CD4-positive, alpha-beta T cell treated with Interleukin-15 for 4 hours (primary cell): ENCODE data around the gene PSMD7.

Experiments
- DNase-seq: peaks from one replicate; pipeline ENCODE4 v3.0.0-alpha.2; 2020; ENCODE audit warnings: low spot score

Gene PSMD7

DNA sequence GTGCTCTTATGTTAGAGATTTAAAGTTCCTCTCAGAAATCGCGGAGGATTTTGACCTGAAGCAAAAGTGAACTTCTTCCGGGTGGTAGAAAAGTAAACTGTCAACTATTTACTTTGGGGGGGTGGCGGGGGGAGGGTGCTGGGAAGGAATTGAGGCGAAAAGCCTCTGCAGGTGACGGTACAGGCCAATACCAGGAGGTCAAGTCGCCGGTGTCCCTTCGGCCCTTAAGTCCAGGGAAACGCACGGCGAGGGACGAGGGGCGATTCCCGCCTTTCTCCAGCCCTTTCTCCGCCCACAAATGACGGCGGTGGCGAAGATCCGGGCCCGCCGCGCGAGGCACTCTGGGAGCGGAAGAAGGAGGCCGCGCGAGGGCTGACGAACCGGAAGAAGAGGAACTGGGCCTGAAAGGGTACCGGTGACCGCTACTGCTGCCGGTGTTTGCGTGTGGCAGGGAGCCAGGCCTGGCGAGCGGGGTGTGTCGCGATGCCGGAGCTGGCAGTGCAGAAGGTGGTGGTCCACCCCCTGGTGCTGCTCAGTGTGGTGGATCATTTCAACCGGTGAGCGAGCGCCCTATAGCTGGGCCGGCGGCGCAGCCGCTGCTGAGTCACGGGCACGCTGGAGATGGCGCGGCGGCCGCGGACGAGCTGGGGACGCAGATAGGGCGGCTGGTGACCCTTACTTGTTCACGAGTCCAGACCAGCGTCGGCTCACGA, at the start of gene PSMD7:
PSMD7 (plus strand) TSS at position 383 of the 713 bp plus-strand sequence; CDS start at position 484, 101 bp downstream.
- DNase-seq = peak; percentile 85

DNA sequence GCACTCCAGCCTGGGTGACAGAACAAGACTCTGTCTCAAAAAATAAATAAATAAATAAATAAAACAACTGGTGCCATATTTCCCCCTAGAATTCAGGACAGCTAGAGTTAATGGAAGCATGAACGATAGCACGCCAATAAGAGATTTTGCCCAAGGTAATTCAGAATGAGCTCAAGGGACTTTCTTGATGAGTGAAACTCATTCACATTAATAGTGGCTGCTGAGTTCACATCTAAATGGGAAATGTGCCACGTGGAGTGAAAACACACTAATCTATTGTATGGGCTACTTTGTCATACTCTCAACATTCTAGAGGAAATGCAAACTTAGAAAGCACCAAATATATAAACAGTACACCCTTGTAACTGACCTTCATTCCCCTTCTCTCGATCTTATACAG, 47.4 kb upstream of the PSMD7 start:
- DNase-seq = no peak

DNA sequence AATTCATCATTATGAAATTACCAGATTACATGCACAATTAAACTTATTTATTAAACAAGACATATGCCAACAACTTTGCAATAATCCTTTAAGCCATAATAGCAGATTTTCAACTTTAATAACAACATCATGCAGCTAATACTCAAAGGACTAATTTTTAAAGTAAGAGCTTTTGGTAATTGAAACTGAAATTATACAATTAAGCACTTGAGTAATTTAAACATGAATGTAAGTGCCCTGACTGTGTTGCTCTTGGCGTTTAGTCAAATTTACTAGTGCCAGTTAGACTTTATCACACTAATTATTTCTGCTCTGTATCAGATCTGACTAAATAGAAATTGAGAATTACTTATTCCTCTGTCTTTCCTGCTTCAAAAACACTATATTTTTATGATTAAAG, 46.8 kb upstream of the PSMD7 start:
- DNase-seq = no peak

DNA sequence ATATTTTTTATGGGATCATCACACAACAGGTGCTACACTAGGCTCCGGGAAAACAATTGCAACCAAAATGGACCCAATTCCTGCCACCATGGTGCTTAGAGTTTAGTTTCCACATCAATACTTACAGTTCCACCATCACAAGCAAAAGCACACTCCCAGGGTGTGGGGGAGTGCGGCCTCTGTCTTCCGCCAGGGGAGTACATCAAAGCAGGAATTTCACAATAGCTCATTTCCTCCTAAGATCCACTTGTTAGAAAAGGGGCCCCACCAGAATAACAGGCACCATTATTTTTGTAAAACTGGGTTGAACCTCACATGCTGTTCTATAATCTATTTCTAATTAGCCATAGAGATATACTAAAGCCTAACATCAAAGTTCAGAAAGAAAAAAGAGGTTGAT, 44.3 kb upstream of the PSMD7 start:
- DNase-seq = no peak

DNA sequence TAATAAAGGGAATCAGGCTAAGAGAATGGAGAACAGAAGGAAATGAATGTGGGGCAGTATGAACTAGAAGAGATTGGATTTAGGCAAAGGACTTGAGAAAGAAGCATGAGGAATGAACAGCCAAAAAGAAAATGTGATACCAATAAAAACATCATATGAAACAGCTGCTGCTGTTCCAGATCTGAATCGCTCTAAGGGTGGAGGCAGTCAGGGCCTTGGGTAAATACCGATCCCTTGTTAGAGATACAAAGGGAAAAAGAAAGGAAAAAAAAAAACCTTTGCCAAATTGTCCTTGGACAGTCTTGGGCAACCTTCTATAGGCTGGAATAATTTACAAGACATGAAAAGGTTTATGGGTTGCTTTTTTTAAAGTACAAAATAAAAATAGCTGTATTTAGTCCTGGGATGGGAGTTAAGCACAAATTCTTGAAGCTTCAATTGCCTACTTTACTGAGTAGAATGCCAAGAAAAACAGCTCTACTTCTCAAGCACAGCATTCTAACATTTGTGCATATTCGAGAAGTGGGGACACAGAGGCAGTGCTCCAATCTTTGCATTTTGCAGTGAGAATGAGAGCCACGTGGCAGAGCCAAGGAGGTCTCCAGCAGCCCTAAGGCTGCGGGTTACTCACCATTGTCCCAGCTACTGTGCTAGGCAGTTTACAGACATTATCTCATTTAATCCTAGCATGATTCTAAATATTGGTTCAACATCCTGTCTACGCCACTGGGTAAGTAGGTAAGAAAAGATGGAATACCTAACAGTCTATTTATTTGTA, 43.3 kb upstream of the PSMD7 start:
- DNase-seq = no peak

DNA sequence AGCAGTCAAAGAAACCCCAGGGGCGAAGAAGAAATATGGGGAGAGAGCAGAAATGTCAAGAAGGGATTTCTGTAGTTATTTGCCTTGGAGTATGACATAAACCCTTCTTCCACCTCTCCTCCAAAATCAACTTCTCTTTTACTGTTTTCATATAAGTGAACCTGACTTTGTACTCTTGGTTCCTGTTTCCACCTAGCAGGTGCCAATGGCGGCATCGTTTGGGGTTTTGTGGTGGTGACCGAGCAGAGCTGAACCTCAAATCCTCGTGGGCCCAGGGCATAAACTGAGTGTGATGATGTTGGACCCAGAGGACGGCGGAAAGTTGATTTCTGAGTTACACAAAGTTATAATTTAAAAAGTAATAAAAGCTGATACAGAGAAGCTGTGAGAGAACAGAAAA, 39.6 kb upstream of the PSMD7 start:
- DNase-seq = no peak

DNA sequence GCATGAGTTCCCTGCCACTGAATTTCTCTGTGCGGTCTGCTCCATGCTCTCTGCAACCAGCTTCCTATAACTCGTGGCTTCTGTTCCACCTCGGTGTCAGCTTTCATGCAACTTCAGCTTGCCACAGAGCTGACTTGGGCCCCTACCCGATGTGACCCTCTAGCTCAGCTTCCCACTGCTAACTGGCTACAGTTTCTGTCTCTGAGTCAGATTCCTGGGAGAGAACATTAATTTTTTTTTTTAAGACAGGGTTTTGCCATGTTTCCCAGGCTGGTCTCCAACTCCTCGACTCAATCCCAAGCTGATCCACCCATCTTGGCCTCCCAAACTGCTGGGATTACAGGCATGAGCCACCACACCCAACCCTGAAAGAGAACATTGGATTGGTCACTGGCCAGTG, 35.5 kb upstream of the PSMD7 start:
- DNase-seq = no peak

DNA sequence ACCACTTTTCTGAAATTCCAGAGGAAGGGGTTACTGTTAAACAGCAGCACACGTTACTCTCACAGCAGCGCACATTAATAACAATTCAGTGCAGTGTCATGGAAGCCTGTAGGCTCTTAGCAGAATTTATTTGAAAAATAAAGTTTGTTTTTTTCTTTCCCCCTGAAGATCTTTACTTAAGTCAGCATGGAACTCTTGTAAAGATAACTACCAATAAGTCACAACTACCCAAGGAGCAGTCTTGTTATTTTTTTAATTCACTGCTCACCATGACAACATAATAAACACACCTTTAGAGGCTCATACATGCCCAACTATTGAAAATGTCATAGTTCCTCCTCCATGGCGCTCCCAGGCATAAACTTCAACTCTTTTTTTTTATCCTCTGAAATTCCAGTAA, 31.8 kb upstream of the PSMD7 start:
- no peak for DNase-seq

DNA sequence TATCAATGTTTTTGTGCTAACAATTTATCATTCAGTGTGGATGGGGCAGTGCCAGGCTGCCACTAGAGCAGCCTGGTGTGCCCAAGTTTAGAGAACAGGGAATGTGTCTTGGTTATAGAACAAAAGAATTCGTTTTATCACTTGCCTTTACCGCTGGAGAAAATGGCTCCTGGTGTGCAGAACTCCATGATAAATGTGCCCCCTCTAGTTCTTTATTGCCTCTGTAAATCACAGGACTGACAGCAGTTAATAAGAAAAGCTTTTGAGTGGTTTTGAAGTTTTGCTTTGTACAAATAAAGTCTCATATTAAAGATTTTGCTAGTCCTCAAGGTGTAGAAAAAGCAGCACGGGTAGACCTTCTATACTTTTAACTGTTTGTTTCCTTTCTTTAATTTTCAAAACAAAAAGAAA, 28.2 kb upstream of the PSMD7 start:
- DNase-seq = no peak

DNA sequence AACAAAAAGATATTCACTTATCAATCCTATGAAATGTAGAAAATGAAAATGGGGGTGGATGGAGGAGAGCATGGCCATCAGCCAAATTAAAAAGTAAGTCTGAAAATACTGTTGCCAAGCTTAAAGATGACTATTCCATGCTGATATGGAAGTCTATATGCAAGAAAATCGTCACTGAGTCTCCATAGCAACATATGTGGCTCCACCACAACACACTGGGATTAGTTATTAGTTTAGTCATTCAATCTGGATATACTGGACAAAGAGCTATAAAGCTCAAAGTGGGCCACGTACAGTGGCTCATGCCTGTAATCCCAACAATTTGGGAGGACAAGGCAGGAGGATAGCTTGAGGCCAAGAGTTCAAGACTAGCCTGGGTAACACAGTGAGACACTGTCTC, 24.7 kb upstream of the PSMD7 start:
- DNase-seq = no peak

DNA sequence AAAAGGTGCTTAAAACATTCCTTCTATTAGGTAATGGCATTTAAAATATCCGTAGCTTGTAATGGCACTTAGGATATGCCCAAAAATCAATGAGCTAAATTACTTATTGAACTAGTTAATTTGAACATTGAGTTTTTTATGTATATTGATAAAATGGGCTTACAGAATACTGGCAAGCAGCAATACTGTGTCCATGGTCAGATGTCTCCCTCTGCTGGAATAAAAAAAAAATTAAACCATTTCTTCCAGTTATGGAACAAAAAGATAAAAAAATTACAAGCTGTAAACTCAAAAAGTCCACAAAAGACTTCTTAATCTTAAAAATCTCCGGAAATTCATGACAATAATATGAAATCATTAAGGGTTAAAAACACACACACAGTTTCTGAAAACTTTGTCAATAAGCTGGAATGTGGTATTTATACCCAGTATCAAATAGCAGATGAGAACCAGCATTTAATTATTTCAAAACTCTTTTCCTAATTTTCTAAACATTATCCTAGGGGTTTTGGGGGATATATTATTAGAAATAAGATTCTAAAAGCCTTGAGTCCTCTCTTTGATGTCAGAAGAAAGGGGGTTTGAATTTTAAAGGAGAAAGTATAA, 21.5 kb upstream of the PSMD7 start:
- no peak for DNase-seq

DNA sequence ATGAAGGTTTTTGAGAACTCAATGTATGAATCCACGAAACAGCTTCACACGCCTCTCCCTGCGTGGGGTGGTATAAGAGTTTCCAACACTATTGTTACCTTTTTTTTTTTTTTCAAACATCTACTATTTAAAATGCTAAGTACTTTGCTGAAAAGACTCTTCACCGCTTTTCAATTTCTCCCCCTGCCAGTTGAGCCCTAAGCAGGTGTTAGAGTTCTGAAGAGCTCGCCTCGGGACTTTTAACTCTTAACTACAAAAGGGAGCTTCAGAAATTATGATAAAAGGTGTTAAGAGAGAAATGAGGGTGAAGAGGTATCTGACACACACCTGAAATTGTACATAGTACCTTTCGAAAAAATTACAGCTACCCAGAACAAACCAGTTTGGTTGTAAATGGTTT, 20.9 kb upstream of the PSMD7 start:
- DNase-seq = no peak

DNA sequence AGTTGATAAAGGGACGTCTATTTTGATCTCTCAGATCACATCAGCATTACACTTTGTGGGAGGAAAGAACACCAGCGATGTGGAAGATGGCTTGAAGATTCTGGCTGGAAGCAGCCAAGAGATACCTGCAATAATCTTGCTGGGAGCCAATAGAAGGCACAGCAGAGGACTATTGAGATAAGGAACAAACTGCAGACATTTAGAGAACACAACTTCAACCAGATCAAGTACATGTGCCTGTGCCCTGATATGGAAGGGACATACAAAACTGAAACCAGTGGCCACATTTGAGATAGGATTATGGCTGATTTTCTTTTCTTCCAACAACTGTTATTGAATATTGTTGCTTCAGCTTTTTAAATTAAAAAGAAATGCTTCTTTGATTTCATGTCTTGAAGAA, 18.6 kb upstream of the PSMD7 start:
- no peak for DNase-seq

DNA sequence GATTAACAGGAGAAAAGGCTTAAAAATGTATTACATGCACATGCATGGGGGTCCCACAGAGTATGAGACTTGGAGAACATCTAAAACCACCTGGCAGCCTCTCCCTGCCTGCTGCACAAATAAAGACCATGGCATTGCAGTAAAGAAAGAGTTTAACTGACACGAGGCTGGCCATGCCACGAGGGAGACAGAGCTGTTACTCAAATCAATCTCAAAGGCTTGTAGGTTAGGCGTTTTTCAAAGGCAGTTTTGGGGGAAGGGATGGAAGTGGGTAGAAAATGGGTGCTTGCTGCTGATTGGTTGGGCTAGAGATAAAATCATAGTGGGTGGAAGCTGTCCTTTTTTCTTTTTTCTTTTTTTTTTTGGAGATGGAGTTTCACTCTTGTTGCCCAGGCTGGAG, 17.3 kb upstream of the PSMD7 start:
- DNase-seq = no peak

DNA sequence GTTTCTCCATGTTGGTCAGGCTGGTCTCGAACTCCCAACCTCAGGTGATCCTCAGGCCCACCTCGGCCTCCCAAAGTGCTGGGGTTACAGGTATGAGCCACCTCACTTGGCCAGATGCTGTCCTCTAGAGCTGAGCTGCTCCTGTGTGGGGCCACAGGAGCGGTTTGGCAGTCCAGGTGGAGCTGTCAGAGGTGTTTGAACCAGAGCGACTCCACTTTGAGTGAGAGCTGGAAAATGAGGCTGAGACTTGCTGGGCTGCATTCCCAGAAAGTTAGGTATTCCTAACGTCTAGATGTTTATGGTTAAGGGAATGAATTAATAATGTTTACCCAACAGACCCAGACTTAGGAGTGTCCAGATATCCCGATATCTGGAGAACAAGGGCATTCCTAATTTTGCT, 16.8 kb upstream of the PSMD7 start:
- no peak for DNase-seq

DNA sequence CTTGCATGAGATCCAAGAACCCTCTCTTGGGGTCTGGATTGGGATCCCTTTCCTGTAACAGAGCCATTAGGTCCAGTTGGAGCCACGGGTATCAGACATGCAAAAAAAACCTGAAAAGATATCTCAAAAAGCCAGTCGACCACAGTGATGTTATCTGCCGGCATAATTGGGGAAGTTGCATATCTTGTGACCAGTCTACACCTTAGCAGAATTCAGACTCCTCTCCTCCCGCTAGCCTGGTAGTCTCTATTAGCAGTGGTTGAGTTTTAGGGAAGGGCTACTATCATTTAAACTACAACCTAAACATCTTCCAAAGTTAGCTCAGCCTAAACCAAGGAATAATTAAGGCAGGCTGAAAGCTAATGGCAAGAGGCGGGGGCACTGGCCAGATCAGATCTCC, 16.2 kb upstream of the PSMD7 start:
- no peak for DNase-seq

DNA sequence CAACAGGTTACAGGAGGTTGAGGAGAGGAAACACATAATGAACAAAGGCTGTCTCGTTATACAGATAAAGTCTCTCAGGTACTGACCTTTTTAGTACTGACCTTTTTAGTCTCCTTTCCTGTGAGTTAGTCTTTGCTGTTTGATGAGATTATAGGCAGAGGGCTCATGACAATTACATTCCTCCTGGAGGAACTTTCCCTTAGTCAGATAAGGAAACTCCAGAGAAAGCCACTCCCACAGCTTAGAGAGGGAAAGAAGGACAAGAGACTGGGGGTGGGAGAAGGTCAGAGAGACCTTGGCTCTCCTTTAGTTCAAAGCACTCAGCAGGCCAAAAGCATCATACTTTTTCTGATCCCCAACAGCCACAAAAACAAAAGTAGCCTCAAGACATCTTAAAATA, 15.3 kb upstream of the PSMD7 start:
- no peak for DNase-seq

DNA sequence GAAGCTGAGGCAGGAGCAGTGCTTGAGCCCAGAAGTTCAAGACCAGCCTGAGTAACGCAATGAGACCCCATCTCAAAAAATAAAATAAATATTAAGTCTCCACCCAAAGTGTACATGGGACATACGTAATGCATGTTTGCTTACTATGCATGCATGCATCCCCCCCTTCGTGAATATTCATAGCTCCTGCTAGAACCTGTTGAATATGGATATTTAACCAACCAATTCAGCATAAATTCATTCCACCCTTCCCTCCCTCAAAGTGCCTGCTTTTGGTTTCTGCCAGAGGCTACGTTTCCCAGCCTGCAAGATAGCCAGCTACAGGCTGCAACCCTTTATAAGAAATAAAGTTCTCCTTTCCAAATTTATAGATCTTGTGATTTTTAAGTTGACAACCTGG, 12.9 kb upstream of the PSMD7 start:
- no peak for DNase-seq

DNA sequence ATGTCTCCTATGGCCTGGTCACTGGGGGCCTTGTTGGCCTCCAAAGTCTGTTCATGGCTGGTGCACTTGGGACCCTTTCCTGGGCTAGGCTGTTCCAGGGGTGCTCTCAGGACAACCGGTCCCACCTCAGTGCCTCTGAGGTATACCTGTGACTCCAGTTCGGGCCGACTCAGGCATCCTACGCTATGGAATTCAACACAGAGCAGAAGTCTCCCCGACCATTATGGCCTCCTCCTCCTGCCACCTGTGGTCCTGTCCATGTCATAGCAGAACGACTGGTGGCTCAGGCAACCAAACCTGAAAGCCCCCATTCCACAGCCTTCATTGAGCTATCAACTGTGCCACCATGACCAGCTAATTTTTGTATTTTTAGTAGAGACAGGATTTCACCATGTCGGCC, 8.5 kb upstream of the PSMD7 start:
- DNase-seq = no peak

DNA sequence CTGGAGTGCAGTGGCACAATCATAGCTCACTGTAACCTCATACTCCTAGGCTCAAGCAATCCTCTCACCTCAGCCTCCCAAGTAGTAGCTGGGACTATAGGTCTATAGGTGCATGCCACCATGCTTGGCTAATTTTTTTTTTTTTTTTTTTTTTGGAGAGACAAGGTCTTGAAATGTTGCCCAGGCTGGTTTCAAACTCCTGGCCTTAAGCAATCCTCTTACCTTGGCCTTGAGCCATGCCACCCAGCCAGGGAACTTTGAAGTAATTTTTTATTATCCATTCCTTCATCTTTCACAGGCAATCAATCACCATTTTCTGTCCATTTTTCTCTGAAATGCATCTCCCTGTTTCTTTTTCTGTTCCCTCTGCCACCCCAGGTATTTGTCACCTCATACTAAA, 6.3 kb upstream of the PSMD7 start:
- no peak for DNase-seq

DNA sequence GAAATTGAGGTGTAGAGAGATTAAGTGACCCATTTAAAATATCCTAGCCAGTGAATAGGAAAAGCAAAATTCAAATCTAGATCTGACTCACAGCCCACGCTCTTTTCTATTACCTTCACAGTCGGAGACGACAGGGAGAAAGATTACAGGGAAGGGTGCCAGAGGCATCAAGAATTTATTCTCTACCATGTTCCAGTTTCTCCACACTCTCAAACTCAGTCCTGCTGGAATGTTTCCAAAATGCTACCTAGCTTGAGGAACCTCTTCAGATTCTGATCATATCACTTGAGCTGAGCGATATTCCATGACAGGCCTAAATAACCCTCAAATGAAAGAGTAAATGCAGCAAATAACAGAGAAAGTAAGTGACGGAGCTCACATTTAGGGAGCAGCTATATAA, 5.4 kb upstream of the PSMD7 start:
- DNase-seq = no peak

DNA sequence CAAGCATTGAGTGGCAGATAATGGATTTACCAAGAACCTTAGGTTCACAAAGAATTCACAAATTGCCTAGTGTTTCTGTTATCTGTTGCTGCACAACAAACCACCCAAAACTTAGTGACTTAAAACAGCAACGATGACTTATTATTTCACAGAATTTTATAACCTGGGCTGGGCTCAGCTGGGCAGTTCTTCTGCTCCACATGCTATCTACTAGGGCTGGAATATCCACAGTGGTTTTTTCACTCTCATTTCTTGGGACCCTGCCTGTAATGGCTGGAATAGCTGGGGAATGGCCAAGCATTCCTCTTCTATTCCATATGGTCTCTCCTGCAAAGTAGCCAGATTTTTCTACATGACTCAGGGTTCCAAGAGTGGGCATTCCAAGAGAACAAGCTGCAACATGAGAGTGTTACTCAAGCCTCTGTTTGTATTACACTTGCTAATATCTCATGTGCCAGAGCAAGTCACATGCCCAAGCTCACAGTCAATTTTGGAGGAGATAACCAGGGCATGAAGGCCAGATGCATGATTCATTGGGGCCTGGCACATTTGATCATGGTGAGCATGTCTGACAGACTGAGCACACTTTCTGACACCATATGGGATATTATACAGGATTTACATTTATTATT, 4.9 kb upstream of the PSMD7 start:
- DNase-seq = no peak

DNA sequence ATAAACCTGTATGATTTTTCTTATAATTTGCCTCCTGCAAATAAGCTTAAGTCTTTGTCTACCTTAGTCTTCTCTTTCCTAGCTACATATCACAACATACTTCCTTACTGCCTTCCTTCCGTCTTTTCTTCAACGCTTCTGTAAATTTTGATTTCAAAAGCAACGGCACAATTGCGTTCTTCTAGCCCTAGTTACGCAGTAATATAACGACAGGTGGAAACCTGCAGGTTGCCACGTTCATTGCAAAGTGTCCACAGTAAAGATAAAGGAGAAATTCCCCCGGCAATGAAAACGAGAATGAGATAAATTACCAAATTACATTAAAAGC, 546 bp upstream of the PSMD7 start:
- DNase-seq = no peak
